ENCODE data around the gene HECTD4.

HECTD4 gene

DNA sequence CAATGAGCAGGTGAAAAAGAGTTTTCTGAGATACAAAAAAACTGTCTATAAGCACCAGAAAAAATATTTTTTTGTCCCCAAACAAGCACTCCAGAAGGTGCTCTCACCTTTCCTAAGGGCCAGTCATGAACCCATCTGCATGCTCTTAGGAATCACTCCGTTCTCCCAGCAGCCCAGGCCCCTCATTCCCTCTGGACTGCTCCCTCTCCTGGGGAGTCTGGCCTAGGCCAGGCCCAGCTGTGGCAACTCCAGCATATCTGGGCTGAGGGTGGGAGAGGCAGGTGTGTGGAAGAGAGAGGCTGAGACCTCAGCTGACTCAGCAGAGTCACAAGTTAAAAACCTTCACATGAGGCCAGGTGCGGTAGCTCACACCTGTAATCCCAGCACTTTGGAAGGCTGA, 202.3 kb downstream of the HECTD4 start:
- DNase-seq (ENCODE audit: low read depth in 2 of 2): no peak

DNA sequence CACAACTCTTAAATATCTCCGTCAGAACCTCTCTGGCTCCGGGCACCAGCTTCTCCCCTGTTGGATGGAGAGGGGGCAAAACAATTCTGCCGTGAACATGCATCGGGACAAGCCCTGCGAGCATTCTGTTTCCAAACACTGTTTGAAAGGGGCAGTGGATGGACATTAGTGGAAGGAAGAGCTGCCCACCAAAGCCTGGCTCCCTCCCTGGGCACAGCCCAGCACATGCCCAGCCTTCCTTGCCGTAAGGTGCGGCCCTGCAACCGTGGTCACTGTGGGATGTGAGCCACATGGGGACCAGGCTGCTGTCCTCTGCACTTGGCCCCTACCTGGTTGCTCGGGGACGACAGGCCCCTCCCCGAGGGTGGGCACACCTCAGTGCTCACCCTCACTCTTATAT, 202.9 kb downstream of the HECTD4 start:
- DNase-seq (ENCODE audit: low read depth in 2 of 2): no peak

DNA sequence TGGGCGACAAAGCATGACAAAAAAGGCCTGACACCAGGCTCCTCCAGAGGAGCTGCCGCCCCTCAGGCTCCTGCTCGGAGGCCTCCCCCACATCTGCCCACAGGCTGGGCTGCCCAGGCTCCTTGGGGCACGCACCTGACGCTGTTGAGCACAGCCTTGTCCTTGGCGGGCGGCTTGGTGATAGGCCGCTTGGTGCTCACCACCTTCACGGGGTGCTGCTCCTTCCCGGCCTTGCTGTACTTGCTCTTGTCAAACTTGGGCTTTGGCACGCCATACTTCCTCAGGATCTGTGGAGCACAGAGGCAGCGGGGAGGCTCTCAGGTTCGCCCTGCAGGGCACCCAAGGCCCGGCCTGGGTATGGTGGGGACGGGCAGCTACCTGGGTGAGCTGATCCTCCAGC, 203.4 kb downstream of the HECTD4 start:
- DNase-seq (ENCODE audit: low read depth in 2 of 2): no peak

DNA sequence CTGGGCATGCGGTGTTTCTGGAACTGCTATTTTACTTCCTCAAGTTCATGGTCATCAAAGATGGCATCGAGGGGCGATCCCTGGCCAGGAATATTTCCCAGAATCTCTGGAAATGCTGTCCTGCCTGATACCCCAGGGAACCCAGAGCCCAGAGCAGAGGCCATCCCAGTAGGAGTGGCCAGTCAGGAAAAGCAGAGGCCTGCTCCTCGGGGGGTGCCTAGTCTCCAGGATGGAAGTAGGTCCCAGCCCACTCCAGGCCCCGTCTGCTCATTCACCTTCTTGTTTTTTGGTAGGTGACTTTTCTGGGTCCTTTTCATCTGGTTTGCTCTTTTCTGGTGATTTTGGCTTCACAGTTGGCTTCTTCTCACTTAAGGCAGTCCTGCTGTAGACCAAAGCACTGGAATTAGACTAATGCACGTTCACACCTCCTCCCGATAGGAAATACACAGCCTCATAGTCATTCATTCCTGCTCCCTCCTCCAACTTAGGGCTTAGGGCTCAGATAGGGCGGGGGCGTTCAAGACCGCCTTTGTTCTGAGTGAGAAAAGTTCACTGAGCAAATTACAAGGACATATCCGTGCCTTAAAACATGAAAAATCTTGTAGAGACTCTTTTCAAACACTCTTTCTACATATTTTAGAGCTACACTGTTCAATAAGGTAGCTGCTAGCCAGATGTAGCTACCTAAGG, 205.8 kb downstream of the HECTD4 start:
- DNase-seq (ENCODE audit: low read depth in 2 of 2): no peak

DNA sequence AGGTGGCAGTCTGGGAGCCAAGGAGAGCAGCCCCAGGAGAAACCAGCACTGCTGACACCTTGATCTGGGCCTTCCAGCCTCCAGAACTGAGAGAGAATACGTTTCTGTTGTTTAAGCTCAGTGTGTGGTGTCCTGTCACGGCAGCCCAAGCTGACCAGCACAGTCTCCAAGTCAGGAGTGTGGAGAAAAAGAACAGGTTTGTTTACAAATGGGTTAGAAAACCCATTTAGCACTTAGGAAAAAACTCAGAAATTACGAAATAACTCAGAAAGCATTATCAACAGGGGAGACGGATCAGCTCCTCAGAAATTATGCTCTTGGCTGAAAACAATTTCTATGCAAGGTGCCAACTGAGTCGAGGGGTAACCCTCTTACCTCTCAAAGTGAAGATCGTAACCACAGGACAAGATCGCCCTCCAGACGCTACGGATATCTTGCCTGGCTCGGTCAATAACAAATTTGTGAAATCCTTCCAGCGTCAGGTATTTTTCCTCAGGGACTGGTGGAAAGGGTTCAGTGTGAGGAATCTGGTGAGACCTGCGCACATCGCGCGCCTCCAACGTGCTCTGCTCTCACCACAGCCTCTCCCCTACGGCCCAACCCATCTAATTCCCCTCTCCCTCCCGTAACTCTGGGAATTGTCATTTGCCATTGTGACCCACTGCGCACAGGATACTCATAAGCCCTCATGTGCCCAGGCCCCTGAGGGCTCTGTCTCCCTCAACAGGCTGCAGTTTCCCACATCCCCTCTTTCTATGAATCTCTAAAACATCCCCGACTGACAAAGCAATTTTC, 206.7 kb downstream of the HECTD4 start:
- no peak for DNase-seq (ENCODE audit: low read depth in 2 of 2)

DNA sequence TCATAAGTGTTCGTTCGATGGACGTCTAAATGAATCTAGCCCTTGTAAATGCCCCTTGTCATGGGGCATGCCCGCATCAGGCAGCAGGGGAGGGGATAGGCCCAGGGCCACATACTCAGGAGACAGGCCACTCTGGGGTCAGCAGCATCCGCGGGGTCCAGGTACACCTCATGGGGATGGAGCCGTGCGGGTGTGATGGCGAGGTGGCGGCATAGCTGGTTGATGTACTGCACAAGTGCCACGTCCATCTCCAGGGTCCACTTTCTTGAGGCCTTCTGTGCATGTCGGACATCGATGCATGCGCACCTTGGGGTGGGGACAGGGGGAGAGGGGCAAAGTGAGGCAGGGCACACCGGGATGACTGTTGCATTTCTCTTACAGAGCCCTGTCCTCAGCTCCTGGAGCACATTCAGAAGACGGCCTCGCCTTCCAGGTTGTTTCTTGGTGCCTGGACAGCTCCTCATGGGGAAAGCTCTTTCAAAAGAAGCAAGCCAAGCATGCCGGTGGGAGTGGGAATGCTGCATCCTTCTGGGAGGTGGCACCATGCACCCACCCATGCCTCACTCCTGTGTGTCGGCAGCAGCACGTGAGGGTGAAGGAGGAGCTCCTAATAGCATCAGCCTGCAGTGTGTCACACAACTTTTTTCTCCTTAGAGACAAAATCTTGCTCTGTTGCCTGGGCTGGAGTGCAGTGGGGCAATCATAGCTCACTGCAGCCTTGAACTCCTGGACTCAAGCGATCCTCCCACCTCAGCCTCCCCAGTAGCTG, 209.5 kb downstream of the HECTD4 start:
- no peak for DNase-seq (ENCODE audit: low read depth in 2 of 2)

DNA sequence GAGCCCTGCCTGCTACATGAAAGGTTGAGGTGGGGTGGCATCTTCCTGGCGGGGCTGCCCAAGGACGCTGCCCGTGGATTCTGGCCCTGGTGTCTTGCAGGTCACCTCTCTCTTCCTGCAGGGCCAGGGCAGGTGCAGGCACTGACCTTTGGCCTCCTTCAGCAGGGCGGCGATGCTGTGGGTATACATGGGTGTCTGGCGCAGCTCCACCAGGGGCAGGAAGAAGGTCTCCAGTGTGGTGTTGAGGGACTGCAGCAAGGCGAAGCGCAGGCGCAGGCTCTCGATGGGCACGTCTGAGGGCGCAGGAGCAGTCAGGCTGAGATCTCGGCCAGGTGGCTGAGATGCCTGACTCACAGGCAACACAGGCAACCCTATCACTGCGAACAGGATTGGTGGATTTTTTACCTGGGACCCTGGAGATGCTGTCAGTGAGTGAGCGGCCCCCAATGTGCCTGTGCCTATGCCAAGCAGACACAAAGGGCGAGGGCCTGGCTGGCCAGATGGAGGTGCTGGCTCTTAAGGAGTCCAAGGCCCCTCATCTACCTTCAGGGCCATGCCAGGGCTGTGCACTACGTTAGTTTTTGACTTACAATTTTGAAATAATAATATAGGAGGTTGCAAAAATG, 211.1 kb downstream of the HECTD4 start:
- DNase-seq (ENCODE audit: low read depth in 2 of 2): no peak

DNA sequence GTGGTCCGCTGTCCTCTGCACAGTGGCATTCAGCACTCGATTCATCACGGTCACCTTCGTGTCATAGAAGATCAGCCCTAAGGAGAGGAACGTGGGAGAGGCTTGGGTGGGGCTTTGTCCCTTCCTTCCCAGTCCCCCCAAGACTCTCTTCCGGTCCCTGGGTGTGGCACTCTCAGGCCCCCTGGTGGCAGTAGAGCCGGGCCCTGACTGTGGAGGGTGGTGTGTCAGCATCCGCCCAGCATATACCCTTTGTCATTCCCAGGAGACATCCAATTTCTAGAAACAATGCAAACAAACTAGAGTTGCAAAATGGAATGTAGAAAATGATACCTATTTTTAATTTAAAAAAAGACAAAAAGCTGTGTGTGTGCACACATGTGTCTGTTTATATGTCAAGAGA, 211.9 kb downstream of the HECTD4 start:
- no peak for DNase-seq (ENCODE audit: low read depth in 2 of 2)

DNA sequence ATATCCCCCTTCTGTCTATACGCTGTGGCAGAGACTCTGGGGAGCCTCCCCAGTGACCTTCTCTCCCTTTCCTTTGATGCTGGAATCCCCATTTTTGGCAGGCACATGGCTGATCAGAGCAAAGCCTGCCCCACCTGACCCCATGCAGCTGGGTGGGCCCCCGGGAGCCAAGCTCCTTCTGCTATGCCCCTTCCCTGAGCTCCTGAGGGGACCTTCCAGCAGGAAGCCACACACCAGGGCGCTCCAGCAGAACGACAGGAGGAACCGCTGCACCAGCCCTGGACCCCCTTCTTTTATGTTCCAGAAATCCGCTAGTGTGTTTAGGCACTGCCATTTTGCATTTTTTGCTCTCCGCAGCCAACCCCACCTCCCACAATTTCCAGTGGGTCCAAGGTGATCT, 212.3 kb downstream of the HECTD4 start:
- DNase-seq (ENCODE audit: low read depth in 2 of 2): no peak

DNA sequence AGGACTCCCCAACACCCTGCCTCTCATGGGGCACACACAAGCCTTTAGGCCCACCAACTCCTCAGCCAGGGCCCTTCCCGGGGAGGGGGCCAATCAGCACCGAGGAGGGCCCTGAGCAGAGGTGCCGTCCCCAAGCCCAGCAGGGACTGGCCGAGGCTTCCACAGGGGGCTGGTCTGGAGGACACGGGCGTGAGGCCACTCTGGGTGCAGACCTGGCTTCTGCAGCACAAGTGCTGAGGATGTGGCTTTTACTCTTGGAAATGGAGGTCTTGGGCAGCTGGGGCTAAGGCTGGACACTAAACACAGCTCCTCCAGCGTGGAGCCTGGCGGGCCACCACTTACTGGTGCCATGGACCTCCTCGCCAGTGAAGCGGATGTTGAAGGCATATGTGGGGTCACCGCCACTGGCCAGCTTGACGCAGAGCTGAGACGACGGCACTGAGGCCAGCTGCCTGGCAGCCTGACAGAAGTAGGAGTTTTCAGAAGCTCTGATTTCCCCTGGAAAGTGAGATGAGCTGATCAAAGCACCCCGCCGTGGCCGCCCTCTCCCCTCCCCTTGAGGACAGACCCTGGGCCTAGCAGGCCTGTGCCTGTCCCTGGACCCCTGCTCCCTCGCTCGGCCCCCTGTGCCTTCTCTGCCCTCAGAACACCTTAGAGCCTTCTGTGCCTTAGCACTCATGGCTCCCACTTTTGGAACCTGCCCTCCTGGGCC, 212.9 kb downstream of the HECTD4 start:
- DNase-seq (ENCODE audit: low read depth in 2 of 2): no peak

DNA sequence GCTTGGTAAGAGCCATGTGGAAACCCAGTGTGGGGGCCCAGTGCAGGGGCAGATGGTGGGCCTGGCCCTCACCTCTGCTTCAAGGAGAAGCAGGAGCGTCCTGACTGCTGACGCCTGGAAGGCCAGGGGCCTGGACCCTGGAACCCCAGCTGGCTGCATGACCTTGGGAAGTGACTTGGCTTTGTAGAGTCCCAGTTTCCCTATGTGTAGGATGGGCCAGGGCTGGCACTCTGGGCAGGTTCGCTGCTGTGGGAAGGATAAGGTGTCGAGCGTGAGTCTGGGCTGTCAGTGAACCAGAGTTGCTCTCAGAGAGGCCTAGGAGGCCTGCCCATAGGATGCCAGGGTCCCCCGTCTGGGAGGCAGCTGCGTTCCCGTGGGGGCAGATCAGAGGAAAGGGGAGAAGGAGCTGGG, 213.7 kb downstream of the HECTD4 start:
- no peak for DNase-seq (ENCODE audit: low read depth in 2 of 2)

DNA sequence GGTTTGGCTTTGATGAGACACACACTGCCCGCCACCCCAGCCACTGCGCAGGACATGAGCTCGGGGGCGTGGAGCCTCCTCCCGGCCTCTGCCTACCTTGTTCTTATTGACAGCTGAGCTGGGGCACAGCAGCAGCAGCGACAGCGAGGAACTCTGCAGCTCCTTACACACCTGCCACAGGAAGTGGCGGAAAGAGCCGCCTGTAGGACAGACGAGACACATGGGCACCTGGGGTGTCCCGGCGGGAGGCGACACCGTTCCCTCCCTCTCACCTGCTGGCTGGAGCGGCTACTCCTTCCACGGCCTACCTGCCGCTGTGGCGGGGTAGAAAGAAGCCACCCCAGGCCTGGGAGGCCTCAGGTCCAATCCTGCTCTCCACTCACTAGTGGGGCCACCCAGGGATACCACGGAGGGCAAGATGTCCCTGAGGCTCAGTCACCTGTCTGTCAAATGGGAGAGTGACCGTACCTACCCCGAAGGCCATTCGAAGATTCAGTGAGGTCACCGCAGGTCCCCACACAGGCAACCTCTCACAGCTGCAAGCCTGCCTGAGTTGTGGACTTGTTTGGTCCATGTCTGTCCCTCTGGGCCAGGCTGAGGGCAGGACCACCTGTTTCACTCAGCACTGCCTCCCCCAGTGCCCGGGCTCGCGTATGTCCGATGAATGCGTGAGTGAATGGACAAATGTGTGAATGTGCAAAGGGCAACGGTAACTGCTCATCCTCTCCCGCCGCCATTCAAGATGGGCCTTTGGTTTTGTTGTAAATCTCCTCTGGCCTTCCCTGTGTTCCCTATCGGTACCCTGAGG, 214.3 kb downstream of the HECTD4 start:
- DNase-seq (ENCODE audit: low read depth in 2 of 2): no peak

DNA sequence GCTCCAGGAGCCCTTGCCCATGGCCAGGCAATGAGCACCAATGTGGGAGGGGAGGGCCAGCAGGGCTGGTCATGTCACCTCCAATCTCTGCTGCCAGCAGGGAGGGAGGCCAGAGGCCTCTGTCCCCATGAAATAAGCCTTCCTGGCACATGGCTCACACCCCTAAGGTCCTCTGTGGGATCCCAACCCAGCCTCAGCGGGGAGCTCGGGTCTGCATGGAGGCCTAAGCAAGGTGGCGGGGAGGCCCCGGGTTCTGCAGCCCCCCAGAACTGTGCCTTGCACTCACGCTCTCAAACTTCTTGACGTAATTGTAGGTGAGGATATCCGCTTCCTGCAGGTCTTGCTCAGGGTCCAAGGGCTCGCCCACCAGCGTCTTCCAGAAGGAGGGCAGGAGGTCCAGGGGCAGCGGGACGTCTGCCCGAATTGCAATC, 215.2 kb downstream of the HECTD4 start:
- DNase-seq (ENCODE audit: low read depth in 2 of 2): no peak

DNA sequence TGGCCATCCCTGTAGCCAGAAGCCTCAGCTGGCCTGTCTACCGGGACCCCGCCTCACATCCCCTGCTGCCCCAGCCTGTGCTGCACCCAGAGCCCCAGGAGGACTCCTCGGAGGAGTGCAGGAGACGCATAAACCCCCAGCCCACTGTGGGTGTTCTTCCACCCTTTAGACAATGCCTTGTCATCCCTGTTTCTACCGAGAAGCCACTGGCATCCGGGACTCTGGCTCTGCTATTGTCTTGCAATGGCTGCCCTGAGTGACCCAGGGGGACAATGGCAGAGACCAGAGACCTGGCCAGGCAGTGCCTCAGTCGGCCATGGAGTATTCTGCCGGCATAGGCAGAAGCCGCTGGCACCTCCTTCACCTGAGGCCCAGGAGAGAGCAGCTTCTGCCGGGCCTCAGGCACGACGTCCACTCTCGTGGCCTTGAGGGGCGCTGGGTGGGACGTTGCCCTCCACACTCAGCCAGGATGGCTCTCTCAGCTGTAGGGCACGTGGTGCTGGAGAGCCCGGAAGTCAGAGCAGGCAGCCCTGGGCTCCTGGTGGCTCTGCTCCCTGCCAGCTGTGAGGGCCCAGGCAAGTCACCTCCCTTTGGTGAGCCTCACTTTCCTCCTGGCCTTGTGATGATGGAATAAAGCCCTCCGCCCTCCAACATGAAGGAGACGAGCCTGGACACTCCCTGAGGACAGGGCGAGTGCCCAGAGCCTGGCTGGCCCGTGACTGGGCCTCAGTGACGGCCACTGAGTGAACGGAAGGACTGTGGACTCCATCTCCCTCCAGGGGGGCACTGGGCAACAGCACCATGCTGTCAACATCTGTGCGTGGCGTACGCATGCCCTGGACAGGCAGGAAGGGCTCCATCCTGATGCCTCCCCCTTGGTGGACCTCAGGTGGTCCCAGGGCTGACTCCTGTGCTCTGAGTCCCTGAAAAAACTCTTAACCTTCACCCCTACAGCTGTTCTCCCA, 215.9 kb downstream of the HECTD4 start:
- DNase-seq (ENCODE audit: low read depth in 2 of 2): no peak

DNA sequence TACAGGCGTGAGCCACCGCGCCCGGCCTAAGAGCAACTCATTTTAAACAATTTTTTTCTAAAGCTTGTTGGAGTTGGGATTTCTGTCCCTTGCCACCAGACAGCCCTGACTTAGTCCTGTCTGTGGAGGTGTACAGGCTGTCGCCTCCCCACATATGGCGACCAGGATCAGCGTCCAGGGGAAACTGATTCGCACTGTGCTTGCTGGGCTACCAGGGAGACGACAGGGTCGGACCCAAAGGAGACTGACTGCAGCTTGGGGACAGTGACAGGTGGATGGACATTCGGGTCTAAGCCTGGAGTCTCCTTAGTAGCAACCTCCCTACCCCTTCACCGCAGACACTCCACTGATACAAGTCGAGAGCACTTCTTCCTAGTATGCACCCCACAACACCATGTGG, 216.6 kb downstream of the HECTD4 start:
- DNase-seq (ENCODE audit: low read depth in 2 of 2): no peak

DNA sequence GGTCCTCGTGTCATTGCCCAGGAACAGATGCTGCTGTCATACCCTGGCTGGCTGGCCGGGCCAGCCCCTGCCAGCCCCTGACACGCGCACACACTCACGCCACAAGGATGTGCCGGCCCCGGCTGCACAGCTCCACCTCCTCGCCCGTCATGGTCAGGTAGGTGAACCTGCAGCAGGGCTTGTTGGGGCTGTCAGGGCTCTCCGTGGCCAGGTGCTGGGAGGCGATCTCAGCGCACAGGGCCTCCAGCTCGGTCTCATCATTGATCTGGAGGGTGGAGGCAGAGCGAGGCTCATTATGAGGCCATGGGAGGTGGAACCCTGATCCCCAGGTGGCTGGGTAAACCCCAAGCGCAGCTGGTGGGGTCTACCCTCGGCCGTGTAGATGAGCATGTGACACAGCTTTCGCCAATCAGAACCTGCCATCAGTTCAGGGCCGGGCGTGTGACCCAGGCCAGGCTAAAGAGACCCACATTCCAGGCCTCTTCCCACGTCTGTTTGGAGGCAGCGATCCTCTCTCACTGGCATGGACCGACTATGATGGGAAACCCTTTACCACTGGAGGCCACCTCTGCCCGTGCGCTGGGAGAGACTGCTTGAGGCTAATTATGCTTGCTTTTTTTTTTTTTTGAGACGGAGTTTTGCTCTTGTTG, 218.1 kb downstream of the HECTD4 start:
- no peak for DNase-seq (ENCODE audit: low read depth in 2 of 2)

DNA sequence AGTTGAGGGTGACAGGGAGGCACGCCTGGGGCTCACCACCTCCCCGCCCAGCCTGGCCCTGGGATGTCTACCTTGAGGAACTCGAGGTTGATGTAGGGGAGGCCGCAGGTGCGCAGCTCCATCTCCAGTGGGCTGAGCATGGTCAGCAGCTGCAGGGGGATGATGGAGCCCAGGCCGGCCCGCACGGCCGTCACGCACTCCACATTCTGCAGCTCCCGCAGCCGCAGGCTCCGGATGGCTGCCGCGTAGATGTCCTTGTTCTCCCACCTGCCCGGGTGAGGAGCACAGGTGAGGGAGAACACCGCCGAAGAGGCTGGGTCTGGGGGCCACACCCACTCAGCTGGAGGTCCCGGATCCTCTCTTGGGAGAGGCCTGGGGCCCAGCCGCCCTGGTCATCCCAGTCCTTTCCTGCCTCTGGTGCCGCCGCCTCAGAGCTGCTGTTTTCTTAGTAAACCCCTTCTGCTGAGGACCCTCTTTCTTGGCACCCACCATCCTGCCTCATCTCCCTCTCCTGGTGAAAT, 218.7 kb downstream of the HECTD4 start:
- DNase-seq (ENCODE audit: low read depth in 2 of 2): no peak

DNA sequence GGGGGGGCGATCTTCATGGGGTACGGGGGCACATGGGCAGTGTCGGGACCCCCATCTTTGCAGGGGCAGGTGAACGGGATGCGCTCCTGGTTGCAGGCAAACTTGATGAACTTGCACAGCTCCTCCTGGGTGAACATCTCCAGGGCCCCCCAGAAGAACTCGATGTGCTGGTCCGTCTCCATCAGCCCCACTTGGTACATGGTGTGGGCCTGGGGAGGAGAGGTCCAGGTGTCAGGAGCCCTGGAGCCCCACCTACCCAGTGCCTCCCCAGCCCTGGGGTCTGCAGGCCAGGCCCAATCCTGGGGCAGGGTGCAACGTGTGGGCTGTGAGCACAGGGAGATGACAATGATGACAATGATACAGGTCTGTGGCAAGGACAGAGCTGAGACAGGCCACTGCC, 219.2 kb downstream of the HECTD4 start:
- no peak for DNase-seq (ENCODE audit: low read depth in 2 of 2)

All from stimulated activated CD4-positive, alpha-beta T cell treated with anti-CD3 and anti-CD28 coated beads, Interleukin-1b, Interleukin-23, amount 100 ng/mL, for 1 hour (primary cell).